Right hindlimb (tissue), 1 donor: Measurements from ENCODE around the gene DAD1.
"Not testable (repeated sequence)": the region's sequence is repeated elsewhere in the genome, so short reads cannot be mapped to it uniquely, and the experiment has no call there.

Source experiments
- DNase-seq: peaks from one replicate; pipeline ENCODE4 v3.0.0-alpha.2; 2018

Gene DAD1

DNA sequence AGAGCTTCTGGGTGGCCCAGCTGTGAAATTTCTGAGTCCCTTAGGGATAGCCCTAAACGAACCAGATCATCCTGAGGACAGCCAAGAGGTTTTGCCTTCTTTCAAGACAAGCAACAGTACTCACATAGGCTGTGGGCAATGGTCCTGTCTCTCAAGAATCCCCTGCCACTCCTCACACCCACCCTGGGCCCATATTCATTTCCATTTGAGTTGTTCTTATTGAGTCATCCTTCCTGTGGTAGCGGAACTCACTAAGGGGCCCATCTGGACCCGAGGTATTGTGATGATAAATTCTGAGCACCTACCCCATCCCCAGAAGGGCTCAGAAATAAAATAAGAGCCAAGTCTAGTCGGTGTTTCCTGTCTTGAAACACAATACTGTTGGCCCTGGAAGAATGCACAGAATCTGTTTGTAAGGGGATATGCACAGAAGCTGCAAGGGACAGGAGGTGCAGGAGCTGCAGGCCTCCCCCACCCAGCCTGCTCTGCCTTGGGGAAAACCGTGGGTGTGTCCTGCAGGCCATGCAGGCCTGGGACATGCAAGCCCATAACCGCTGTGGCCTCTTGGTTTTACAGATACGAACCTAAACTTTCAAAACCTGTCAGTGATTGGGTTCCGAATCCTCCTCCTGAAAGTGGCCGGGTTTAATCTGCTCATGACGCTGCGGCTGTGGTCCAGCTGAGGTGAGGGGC, 38.9 kb downstream of the DAD1 start:
- DNase-seq: no peak

GRCh38 chr14:22549324-22549962, 39.6 kb downstream of the DAD1 start:
- no peak for DNase-seq

DNA sequence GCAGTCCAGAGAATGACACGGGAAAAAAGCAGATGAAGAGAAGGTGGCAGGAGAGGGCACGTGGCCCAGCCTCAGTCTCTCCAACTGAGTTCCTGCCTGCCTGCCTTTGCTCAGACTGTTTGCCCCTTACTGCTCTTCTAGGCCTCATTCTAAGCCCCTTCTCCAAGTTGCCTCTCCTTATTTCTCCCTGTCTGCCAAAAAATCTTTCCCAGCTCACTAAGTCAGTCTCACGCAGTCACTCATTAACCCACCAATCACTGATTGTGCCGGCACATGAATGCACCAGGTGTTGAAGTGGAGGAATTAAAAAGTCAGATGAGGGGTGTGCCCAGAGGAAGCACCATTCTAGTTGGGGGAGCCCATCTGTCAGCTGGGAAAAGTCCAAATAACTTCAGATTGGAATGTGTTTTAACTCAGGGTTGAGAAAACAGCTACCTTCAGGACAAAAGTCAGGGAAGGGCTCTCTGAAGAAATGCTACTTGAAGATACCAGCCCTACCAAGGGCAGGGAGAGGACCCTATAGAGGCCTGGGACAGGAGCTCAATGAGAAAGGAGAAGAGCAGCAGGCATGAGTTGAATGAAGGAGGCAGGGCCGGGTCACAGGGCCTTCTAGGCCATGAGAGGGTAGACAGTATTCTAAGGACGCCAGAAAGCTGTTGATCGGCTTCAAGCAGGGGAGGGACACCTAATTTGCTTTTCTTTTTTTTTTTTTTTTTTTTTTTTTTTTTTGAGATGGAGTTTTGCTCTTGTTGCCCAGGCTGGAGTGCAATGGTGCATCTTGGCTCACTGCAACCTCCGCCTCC, 40.9 kb downstream of the DAD1 start:
- no peak for DNase-seq

GRCh38 chr14:22547313-22547947, 41.6 kb downstream of the DAD1 start:
- no peak for DNase-seq

- DNase-seq: no peak
These were observed 42.3 kb downstream of the DAD1 start for GRCh38 chr14:22546722-22547071.

DNA sequence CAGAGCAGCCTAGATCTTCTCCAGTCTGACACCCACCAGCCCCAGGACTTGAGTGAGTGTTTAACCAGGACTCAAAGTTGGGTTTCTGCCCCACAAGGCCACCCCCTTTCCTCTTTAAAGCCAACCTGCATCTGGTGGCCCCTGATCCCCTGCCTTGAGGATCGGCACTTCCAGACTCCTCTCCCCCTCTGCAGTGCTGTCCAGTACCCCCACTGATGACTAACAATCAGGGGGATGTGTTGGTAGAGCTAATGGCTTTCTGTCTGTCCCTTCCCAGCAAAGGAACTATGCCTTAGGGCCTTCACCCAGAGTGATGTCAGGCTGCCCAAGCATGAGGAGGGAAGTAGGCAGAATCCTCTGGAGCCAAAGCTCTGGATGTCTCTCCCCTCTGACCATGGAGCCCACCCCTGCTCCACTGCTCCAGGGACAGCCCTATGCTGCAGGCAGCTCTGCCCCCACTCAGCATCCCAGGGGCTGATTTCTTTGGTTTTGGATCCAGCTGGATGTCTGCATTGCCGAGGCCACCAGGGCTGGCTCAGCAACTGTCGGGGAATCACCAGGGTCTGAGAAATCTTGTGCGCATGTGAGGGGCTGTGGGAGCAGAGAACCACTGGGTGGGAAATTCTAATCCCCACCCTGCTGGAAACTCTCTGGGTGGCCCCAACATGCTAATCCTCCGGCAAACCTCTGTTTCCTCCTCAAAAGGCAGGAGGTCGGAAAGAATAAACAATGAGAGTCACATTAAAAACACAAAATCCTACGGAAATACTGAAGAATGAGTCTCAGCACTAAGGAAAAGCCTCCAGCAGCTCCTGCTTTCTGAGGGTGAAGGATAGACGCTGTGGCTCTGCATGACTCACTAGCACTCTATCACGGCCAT, 42.9 kb downstream of the DAD1 start:
- peak; percentile 56 for DNase-seq

DNA sequence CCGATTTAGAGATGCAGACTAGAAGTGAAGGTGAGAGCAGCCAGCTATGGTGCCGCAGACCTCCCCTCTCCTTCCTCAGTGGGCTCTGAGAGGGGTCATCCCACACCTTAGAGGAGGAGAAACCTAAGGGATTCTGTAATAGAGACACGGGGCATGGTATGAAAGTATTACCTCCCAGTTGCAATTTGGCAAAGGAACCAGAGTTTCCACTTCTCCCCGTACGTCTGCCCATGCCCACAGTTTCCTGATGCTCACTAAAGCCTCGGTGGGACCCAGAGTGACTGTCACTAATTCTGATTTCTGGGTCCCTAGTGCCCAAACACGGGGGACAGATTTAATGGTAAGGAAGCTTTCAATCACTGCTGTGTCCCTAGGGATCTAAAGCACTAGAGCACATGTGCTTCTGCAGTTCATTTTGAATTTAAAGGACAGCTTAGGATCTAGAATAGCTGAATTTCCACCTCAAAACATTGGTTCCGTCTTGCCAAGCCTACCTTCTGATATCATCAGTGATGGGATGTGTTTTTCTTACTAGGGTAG, 44.1 kb downstream of the DAD1 start:
- DNase-seq: no peak

DNA sequence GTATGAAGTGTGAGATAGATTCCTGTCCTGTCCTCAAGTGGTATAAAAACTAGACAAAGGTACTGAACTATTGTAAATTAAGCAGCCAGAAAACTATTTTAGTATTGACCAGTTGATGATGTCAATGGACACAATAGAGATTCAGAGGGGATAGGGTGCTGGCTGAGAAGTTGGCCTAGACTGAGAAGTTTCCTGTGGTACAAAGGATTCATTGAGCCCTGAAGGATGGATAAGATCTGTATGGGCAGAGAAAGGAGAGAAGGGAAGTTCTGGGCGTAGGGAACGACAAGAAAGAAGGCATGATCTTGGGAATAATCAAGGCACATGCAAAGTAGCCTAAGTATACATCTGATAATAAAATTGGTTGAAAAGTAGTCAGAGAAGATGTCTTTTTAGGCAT, 44.6 kb downstream of the DAD1 start:
- DNase-seq: no peak

DNA sequence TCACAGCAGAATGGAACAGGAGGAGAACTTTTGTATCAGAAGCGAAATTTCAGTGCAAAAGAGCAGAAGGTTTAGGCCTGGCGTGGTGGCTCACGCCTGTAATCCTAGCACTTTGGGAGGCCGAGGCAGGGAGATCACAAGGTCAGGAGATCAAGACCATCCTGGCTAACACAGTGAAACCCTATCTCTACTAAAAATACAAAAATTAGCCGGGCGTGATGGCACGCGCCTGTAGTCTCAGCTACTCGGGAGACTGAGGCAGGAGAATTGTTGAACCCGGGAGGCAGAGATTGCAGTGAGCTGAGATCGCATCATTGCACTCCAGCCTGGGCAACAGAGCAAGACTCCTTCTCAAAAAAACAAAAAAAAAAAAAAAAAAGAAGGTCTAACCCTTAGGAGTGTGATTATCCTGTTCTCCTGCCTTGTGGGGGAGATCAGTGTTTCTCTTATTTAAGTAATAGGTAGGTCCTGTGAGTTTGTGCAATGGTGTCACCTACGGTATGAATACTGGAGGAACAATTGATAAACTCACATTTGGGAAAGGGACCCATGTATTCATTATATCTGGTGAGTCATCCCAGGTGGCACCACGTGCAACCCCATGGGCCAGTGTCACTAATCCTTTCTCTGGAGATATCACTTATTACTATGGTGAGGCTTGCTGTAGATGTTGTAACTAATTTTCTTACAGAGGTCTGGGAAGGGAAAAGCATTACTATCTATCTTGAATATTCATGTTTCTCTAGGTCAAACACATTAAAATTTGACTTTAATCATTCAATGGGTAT, 45.3 kb downstream of the DAD1 start:
- not testable (repeated sequence) for DNase-seq

DNA sequence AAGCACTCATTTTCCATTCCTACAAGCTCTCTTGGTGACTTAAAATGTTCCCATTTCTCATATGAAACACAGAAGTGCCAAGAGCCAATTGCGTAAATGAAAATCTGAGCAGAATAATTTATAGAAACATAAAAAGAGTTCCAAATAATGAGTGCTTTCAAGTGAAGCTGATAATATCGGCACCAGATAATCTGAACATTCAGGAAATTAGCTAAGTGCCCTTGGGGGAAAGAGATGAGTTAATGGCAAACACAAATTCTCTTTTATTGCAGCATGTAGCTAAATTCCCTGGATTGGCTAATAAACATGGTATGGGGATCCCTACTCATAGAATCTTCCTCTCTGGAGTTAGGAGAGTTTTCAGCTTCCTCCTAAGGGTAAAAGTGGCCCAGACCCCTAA, 46.7 kb downstream of the DAD1 start:
- DNase-seq: no peak

GRCh38 chr14:22541721-22542120, 47.3 kb downstream of the DAD1 start:
- no peak for DNase-seq

GRCh38 chr14:22540811-22541360, 48.1 kb downstream of the DAD1 start:
- no peak for DNase-seq

DNA sequence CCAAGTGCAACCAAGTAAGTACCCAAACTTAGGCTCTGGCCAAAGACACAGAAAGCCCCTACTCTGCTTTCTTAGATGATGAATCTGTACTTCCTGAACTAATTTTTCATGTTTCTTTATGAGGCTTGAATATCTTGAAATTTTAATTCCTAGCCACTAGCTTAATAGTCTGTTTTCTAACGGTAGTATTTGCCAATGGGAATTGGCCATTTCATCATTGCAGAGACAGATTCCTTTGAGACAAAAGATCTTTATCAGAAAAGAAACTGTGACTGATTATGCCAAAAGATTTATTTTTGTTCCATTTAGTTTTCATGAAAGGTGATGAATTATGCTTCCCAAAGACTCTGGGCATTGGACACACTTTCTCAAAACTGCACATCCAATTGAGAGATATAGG, 48.7 kb downstream of the DAD1 start:
- no peak for DNase-seq

GRCh38 chr14:22539831-22540230, 49.2 kb downstream of the DAD1 start:
- no peak for DNase-seq

- DNase-seq: no peak
These were observed 50.3 kb downstream of the DAD1 start for GRCh38 chr14:22538671-22539228.

GRCh38 chr14:22537436-22538310, 51.4 kb downstream of the DAD1 start:
- DNase-seq: no peak

DNA sequence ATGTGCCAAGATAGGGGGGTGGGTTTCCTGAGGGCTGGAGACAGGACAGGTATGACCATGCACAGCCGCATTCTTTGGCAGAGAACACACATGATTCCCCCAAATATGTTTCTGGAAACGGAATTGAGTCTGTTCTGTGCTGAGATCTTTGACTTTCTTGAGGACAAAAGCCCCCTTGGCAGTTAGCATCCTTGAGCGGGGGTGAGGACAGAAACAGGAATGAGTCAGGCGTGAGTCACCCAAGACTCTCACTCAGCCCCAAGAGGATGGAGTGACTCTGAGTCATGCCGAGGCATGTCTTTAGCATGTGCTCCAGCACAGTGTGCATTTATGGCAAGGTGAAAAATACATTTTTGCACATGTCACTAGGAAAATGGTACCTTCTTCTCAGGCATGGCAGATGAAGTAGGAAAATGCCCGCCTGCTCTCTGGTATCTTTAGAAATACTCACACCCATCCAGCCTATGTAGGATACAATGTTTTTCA, 52.1 kb downstream of the DAD1 start:
- no peak for DNase-seq

- no peak for DNase-seq
These were observed 53.1 kb downstream of the DAD1 start for GRCh38 chr14:22535916-22536315.

DNA sequence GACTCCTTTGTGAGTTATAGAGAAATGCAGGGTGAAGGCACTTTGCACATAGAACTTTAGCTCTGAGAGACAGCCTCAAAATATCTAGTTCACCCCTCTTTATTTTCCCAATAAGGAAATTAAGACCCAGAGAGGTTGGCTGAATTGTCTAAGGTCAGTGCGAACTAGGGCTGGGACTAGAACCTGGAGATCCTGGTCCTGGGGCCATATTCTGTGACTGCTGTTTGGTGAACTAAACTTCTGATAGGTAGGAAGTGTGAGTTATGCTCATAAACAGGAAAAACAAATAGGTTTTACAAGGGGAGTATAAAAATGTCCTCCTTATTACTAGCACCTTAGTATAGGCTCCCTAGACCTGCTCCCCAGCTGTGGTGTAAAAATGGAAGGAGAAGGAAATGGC, 53.9 kb downstream of the DAD1 start:
- no peak for DNase-seq

- no peak for DNase-seq
These were observed 54.5 kb downstream of the DAD1 start for GRCh38 chr14:22534547-22534946.
